Stimulated activated naive CD4-positive, alpha-beta T cell treated with Interleukin-2 at 50 U/mL for 16 hours (primary cell): Measurements from ENCODE around the gene FRS3.
"Not testable (repeated sequence)": the region's sequence is repeated elsewhere in the genome, so short reads cannot be mapped to it uniquely, and the experiment has no call there.

ENCODE experiments used
- DNase-seq: peaks from one replicate; lab custom pipeline; 2025; lab: John Stamatoyannopoulos, UW

FRS3 gene, protein sequence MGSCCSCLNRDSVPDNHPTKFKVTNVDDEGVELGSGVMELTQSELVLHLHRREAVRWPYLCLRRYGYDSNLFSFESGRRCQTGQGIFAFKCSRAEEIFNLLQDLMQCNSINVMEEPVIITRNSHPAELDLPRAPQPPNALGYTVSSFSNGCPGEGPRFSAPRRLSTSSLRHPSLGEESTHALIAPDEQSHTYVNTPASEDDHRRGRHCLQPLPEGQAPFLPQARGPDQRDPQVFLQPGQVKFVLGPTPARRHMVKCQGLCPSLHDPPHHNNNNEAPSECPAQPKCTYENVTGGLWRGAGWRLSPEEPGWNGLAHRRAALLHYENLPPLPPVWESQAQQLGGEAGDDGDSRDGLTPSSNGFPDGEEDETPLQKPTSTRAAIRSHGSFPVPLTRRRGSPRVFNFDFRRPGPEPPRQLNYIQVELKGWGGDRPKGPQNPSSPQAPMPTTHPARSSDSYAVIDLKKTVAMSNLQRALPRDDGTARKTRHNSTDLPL

DNA sequence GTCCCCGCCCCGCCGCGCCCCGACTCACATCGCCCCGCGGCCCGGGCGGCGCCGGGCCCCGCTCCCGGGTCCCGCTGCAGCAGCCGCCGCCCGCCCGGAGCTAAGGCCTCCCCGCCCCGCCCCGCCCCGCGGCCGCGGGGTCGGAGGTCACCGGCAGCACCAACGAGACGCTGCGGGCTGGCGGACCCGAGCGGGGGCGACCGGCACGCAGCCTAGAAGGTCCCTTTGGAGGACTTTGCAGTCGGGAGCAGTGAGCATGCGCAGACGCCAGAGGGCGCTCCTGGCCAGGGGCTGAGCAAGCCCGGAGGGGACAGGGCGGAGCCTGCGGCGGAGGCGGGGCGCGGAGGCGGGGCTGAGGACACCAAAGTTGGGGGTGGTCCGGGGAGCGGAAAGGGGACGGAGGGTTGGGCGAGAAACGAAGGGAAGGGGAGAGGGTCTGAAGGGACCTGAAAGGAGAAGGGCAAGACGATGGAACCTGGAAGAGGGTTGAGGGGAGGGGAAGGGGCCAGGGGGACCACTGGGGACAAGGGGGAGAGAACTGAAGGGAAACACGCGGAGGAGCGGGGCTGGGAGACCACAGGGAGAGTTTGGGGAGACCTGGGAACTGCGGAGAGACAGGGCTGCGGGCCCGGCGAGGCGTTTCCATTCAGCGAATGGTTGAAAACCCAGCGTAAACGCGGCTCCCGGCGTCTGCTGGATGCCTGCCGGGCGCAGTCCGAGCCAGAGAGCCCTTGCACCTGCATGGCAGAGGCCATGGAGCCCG, at the start of gene FRS3:
Gene FRS3, minus strand, starts transcription at position 113 of the 763 bp plus-strand sequence. CDS start 2,913 bp downstream, outside the sequence.
- peak; percentile 99 for DNase-seq

DNA sequence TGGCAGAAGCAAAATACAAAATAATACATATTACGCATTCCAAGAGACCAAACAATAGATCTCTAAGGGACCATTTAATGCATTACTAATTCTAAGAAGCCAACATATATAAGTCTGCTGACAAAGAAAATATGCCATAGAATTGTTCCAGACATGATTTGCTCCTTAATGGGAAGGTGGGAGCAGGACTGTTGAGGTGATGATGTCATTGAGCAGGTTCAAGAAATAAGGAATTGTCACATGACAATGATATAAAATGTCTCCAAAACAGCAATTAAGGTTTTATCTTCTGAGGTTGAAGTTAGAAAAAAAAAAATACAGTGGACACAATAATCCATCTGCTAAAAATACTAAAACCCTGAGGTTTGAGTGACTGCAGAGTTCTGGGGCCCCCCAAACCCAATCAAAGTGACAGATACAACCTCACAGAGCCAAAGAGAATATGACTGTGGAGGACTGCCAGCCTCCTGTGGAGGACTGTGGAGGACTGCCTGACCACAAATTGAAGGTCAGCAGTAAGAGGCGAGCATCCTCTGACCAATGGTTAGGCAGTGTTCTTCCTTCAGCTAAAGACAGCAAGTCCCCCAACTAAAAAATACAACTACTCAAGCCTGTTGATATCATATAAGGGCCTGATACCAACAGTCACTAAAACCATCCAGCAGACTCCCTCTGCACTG, 46.8 kb upstream of the FRS3 start:
- DNase-seq, result no peak

DNA sequence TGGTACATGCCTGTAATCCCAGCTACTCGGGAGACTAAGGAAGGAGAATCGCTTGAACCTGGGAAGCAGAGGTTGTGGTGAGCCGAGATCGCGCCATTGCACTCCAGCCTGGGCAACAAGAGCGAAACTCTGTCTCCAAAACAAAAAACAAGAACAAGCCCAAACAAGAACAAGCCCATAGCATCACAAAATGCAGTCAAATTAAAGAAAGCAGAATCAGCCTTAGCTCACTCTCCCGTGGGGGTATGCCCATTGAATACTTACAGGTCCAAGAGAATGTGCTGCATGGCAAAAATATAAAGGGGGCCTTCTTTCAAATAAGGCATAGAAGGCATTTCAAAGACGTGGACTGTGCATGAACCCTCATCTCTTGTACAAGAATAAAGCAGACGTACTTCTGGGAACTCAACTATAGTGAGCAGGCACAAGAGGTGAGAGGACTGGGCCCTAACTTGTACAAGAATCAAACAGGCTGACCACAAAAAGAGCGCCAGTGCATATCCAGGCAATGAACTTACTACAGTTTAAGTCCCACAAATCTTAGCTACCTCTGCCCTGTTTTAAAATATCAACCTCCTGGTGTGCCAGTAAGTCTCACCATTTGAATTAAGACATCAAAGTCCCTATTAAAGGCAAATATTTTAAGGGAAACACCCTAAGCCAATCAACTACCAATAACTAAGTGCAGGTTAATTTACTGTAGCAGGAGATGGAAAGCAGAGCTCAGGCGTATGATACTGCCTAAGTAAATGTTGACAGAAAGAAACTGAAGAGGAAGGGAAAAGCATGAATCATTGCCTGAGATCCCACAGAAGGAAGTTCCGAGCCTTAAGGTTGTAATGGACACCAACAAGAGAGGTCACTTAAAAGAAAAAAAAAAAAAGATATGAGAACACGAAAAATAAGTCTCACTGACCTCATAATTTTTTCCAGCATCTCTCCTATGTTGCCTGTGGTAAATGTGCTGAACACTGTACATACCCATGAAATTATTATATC, 45.2 kb upstream of the FRS3 start:
- DNase-seq, result no peak

DNA sequence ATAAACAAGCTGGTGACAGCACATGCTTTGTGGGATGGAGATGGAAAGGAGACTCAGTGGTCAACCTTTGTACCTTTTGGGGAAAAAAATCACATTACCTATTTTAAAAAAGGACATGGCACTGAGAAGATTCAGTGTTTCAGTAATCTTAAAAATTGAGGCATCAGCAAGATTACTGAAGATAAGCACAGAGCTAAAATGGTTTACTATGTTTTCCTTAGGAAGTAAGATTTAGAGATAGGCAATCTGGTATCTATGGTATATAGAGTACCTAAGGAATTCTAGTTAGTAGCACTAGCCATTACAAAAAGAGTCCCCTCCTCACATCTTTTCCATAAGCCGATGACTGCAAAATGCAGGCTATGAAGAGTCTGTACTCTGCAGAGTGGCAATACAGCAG, 43.5 kb upstream of the FRS3 start:
- no peak for DNase-seq

DNA sequence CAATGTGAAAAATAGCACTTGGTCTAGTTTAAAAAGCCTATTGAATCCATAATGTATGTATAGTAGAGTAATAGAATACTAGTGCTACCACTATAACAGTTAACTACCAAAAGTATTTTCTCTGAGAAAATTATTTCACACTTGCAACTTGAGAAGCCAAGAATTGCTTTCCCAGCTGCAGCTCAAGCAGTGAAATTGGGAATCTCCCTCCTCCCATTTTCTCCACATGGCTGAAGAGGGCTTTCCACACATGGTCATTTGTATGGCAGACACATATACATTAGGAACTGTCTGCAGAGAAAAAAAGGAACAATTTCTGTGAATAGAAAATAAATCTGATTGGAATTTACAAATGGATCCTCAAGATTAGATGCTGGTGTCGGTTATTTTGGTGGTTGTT, 42.3 kb upstream of the FRS3 start:
- no peak for DNase-seq

DNA sequence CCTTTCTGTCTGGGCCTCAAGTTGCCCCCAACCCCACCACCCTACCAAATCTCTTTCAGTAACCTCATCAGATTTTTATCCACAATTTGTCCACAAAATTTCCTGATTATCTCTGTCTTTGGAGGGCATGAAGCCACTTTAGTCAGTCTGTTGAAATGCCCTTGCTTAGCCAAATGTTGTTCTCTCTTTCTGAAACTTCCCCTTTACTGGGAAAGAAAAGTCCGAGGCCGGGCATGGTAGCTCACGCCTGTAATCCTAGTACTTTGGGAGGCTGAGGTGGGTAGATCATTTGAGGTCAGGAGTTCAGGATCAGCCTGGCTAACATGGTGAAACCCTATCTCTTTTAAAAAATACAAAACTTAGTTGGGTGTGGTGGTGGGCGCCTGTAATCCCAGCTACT, 41.6 kb upstream of the FRS3 start:
- DNase-seq, result no peak

DNA sequence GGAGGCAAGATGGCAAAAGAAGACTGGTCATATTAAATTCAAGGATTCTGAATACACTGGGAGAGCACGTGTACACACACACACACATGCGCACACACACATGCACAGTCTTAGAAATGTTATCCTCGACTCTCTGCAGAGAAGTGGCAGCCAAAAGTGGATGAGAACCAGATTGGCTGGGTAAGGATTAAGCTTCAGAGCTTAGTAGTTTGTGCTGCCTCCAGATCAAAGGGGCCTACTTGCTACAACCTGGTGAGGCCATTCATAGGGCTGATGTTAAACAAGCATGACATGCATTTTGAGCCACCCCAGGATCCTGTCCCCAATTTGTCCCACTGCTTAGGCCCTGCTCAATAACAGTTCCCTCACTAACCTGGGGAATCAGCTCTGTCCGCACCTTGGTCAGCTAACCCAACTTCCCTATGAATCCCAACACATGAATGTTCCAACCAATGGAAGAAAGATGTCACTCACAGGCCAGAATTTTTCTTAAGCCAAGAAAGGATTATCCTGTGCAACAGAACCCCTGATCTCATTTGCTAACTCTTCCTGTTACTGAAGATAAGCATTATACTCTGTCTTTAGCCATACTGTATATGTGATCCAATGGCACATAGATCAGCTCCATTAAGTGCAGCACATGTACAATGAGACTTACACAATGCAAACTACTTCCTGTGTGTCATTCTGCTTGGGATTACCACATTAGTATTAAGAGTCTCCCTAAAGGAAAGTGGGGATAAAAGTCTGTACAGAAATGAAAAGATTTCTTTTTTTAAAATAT, 38.8 kb upstream of the FRS3 start:
- DNase-seq, result no peak

DNA sequence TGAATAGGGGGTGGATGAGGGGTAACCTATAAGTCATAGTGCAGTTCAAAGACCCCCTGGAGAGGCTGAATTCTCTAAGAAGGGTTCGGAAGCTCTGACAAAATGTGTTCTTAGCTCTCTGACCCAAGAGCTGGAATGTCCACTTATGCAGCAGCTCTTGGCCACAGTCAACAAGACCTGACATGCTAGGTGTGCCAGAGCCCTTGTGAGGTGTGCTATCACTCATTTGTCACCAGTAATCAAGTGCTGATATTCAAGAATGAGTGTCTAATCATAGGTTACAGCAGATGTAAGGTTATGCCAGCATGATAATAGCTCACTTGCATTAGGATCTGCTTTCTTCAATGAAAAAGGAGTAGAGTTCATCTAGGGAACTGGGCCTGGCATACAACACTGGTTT, 35.9 kb upstream of the FRS3 start:
- no peak for DNase-seq

DNA sequence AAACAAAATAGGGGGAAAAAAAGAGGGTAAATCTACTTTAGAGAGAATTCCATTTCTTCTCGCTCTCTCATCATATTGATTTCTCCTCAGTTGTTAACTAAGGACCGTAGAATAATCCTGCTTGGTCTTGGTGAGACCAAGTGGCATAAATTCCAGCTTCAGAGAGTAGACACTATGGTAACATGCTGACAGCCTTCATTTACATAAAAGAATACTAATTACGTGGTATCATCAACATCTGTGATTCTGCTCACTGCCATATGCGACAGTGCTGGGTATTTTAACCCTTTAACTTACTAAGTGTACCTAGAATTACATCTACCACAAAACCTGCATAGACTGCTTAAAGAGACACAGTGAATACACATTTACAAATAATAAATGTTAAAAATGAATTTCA, 34.9 kb upstream of the FRS3 start:
- no peak for DNase-seq

DNA sequence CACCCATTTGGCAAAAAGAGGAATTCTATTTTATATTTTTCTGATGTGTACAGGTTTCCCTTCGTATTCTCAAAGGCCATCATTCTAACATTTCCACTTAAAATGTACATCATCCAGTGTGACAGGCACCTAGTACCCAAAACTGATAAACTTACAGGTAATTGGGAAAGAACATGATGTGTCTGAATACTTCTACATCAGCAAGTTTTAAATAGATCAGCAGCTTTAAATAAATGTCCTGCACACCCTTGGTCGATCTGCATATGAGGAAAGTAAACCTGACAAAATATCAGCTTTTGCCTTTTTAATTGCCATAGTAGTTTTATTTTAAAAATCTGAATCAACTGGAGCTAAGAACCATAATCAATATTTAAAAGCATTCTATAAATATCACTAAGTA, 34.3 kb upstream of the FRS3 start:
- DNase-seq, result no peak

DNA sequence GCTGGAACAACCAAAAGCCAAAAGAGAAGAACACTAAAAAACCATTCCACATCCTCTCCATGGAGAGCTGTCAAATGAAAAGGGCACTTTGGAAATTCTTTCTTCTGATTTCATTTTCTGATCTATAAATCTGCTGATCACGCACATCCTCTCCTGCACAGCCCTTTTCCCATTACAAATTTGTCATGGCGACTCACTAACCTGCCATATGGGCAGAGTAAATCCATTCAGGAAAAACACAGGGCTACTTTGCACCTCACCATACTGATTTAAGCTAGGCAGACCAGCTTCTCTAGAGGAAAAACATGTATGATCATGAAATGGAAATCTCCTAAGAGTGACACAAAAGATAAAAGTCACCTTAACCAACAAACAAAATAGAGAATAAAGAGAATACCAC, 33.8 kb upstream of the FRS3 start:
- DNase-seq, result no peak

DNA sequence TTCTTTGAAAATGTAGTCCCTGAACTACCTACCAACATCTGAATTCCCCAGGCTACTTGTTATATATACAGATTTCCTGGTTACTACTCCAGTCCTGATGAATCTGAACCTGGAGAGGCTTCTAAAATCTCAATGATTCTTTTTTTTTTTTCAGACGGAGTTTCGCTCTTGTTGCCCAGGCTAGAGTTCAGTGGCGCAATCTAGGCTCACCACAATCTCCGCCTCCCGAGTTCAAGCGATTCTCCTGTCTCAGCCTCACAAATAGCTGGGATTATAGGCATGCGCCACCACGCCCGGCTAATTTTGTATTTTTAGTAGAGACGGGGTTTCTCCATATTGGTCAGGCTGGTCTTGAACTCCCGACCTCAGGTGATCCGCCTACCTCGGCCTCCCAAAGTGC, 32.2 kb upstream of the FRS3 start:
- not testable (repeated sequence) for DNase-seq

DNA sequence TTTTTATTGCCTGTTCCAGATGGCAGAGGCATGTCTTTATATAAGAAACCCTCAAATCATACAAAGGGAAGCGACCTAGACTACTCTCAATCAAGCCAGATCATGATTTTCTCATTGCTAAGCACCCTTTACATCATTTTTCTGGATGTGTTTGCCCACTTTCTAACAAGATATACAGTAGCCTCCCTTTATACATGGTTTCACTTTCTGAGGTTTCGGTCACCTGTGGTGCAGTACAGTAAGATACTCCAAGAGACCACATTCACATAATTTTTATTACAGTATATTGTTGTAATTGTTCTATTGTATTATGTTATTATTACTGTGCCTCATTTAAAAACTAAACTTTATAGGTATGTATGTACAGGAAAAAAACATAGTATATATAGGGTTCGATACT, 31.4 kb upstream of the FRS3 start:
- no peak for DNase-seq

DNA sequence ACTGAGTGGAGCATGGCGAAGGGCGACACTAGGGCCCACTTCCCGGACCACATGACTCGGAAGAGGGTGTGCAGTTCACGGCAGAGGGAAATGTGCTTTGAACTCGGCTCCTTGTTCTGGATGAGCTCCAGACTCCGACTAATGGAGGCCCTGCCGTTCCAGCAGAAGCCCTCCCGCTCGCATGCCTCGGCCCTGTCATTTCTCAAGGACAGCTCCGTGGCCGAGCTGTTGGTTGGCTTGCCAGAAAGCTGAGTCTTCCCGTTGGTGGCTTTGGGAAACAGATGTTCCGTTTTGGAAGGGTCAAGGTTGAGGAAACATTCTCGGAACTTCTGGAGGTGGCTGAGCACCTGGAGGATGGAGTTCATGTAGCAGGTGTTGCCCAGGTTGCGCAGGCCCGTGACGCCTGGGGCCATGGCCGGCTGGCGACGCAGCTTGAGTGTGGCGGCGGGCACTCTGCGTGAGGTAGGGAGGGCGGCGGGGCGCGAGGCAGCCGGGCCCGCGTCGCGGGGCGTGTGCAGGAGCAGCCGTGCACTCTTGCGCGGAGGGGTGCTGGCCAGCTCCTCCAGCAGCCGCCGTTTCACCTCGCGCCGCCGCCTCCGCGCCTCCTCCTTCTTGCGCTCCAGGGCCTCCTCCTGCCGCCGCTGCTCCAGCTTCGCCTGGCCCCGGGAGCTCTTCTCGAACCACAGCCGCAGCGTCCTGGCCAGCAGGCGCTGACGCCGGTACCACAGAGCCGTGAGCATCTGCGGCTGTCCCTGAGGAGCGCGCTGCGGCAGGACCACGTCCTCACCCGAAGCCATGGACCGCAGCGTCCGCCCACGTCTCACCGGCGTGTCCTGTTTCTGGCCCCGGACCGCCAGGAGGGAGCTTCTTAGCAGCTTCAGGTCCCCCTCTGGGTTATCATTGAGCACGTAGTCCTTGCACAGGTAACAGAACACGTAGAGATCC, 26.4 kb upstream of the FRS3 start:
- no peak for DNase-seq

DNA sequence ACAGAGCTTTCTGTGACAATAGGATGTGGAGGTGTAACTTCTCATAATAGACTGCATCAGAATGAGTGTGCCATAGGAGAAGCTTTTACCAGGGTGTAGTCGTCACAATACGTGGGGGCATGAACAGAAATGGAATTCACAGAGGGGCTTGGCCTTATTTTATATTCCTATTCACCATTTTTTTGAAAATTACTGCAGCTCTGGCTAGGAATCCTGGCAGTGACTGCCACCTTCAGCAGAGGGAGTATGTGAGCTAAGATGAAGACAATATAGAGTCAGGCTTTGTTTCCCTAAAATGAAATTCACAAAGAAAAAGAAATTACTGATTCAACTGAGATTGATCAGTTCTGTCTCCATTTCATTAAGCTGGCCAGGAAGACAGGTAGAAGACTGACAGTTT, 21.7 kb upstream of the FRS3 start:
- no peak for DNase-seq

DNA sequence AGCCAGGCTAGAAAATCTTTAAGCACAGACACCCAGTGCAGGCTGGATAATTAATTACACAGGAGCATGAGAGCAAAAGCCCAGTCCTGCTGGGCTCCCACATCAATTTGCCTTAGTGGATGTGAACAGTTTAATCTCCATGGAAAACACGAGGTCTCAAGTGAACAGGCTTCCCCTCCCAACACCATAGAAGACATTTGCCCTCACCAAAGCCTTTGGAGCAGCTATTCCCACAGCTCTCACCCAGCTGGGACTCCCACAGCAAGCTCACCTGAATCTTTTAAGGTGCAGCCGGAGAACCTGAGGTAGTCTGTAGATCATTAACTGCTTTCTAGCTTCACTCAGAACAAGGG, 19.8 kb upstream of the FRS3 start:
- DNase-seq, result no peak

DNA sequence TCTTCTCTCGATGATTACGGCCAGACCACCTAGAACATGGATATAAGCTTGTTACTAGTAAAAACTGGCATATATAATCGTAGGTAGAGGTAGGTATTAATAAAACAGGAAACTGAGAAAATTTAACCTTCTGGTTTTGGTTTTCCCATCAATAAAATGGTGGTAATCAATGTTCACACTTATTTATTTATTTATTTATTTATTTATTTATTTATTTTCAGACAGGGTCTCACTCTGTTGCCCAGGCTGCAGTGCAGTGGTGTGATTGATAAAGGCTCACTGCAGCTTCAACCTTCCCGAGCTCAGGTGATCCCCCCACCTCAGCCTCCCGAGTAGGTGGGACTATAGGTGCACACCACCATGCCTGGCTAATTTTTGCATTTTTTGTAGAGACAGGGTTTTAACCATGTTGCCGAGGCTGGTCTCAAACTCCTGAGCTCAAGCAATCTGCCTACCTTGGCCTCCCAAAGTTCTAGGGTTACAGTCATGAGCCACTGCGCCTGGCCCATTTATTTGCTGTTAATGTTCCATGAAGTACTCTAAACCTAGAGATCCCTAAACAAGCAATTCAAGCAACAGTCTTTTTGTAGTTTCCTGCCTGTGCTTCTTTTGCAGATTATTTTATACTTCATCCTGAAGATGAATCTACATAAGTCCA, 19.3 kb upstream of the FRS3 start:
- DNase-seq, result no peak

DNA sequence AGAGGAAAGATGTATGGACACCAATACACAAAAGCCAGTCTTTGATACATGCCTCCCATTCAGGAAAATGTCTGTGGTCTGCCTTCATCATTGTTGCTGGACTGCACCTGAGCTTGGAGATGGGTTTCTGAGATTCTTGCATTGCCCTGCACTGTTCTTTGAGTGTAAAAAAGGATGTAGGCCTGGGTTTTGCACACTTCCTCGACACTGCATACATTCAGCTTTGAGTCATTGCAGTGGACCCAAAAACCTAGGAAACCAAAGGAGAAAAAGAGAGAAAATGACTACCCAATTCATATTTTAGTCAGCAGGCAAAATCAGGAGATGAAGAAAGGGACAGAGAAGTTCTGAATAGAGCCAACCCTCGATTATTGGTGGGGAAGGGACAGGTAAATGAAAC, 16.8 kb upstream of the FRS3 start:
- no peak for DNase-seq

DNA sequence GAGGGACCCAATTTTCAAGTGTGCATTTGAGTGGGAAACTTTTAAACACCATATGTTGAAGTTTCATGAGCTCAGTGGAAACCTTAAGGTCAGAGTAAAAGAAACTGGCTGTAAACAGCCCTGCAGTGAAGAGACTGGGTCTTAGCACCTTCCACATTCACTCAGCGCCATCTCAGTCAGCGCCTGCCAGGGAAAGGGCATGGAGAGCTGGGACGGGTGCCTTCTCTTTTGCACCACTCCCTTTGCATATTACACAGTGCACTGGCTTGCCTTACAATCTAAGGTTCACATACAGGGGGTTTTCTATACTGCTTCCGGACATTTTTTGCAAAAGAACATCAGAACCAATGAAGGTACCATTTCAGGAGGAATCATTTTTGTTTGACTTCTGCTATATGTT, 12.3 kb upstream of the FRS3 start:
- DNase-seq, result no peak
